GM20431 (cell line): Measurements from ENCODE around the gene ARFGAP3.
"Not testable (repeated sequence)": the region's sequence is repeated elsewhere in the genome, so short reads cannot be mapped to it uniquely, and the experiment has no call there.

Experiments used
- in situ Hi-C: fragments of 300-500 bp; cut with MseI, MboI; formaldehyde crosslinking; loops from one replicate; pipeline ENCODE4 v1.15.0; 2020; ENCODE audit warnings: low sequenced_read_pairs; ENCODE audit not compliant: unreplicated experiment

ARFGAP3 gene

DNA sequence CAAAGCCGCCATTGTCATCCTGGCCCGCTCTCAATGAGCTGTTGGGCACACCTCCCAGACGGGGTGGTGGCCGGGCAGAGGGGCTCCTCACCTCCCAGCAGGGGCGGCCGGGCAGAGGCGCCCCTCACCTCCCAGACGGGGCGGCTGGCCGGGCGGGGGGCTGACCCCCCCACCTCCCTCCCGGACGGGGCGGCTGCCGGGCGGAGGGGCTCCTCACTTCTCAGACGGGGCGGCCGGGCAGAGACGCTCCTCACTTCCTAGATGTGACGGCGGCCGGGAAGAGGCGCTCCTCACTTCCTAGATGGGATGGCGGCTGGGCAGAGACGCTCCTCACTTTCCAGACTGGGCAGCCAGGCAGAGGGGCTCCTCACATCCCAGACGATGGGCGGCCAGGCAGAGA, 106.7 kb downstream of the ARFGAP3 start:
- in situ Hi-C loops = not testable (repeated sequence)

GRCh38 chr22:42747701-42748513, 109.2 kb downstream of the ARFGAP3 start:
- in situ Hi-C loops = no loop called here
